HFFc6 (cell line): Measurements from ENCODE around the gene CEBPZ. TPM values are rescaled to one million over a fixed set of nuclear protein-coding genes. Genes with fewer than 3 reads are reported as not detected.
A peak's percentile ranks its signal among the peaks of the same experiment; 100 is the strongest.

Source experiments
- DNase-seq: peaks from one replicate; pipeline ENCODE4 v3.0.0-alpha.2; 2018
- H3K27ac Mint-ChIP-seq: 2 replicates; pipeline ENCODE4 v1.8.0; 2020; ENCODE audit warnings: mild to moderate bottlenecking, mixed read lengths
- H3K27me3 Mint-ChIP-seq: 2 replicates; pipeline ENCODE4 v1.8.0; 2021; ENCODE audit warnings: mild to moderate bottlenecking, moderate library complexity, mixed read lengths; ENCODE audit not compliant: insufficient read depth
- H3K36me3 Mint-ChIP-seq: 2 replicates; pipeline ENCODE4 v1.8.0; 2021; ENCODE audit warnings: low read depth, mixed read lengths
- H3K4me1 Mint-ChIP-seq: 2 replicates; pipeline ENCODE4 v1.8.0; 2020; ENCODE audit warnings: low read depth, mixed read lengths
- H3K4me3 Mint-ChIP-seq: 2 replicates; pipeline ENCODE4 v1.8.0; 2020; ENCODE audit warnings: mild to moderate bottlenecking, moderate library complexity, mixed read lengths
- H3K9me3 Mint-ChIP-seq: 2 replicates; pipeline ENCODE4 v1.8.0; 2020; ENCODE audit warnings: mild to moderate bottlenecking, mixed read lengths
- long read RNA-seq: library from polyadenylated mRNA; unstranded; transcript quantifications from one replicate; pipeline ENCODE4 v2.0.0, GENCODE V29; 2019
- total RNA-seq, 6 experiments: library from RNA; stranded (reverse); fragmentation: NEBNext Ultra II Directional; extraction: Animal tissue kit (Norgen Biotek cat#: 25700); gene quantifications; 2 replicates in 1 of 6; 3 replicates in 5 of 6; pipeline ENCODE4 v1.2.3, GENCODE V29; 2021
- TF ChIP-seq, protein P1 (sequence below): fragments of 200-600 bp; sonication (generic); IDR thresholded peaks from 2 replicates; pipeline ENCODE4 v1.5.0; 2021; ENCODE audit warnings: antibody characterized with exemption, mild to moderate bottlenecking

Gene CEBPZ, protein sequence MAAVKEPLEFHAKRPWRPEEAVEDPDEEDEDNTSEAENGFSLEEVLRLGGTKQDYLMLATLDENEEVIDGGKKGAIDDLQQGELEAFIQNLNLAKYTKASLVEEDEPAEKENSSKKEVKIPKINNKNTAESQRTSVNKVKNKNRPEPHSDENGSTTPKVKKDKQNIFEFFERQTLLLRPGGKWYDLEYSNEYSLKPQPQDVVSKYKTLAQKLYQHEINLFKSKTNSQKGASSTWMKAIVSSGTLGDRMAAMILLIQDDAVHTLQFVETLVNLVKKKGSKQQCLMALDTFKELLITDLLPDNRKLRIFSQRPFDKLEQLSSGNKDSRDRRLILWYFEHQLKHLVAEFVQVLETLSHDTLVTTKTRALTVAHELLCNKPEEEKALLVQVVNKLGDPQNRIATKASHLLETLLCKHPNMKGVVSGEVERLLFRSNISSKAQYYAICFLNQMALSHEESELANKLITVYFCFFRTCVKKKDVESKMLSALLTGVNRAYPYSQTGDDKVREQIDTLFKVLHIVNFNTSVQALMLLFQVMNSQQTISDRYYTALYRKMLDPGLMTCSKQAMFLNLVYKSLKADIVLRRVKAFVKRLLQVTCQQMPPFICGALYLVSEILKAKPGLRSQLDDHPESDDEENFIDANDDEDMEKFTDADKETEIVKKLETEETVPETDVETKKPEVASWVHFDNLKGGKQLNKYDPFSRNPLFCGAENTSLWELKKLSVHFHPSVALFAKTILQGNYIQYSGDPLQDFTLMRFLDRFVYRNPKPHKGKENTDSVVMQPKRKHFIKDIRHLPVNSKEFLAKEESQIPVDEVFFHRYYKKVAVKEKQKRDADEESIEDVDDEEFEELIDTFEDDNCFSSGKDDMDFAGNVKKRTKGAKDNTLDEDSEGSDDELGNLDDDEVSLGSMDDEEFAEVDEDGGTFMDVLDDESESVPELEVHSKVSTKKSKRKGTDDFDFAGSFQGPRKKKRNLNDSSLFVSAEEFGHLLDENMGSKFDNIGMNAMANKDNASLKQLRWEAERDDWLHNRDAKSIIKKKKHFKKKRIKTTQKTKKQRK
- 10 to 100 TPM; 36.9 to 50.2 (median 40.7) TPM for total RNA-seq
- long read RNA-seq, transcript CEBPZ-201 (16 exons, 3,463 nt) = major isoform, 21 of 68 reads
- long read RNA-seq, partial matches to known transcripts = 30 of 68 reads
- long read RNA-seq, other reads (novel, unspliced or antisense) = 17 of 68 reads

DNA sequence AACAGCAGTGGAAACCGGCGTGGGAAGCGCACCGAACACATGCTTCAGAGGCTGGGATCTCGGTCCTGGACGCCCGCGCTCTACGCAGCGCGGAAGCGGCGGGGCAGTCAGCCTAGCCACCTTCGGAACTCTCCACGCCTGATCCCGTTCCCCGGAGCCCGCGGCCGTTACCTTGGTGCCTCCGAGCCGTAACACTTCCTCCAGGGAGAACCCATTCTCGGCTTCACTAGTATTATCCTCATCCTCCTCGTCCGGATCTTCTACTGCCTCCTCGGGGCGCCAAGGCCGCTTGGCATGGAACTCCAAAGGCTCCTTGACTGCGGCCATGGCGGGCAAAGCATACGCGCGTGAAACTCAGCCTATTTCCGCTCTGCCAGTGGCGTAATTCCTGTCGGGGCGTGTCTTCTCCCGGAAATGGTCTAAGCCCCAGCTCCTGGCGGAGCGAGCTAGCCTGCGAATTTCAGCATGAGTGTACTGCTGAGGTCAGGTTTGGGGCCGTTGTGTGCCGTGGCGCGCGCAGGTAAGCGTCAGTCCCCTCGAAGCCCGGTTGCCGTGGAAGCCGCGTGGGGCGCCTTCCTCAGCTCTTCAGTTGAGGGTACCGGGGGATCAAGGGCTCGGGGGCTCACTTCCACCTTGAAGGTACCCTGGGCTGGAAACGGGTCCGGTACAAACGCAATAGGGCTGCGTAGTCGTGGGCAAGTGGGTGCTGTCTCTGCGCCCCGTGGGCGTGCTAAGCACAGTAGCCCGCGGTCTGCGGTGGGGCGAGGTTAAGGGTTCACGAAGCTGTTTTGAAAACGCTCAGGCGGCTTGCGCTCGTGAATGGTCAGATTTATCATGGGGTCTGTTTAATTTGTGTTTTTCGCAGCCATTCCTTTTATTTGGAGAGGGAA lies at the start of gene CEBPZ, which contains the start of gene NDUFAF7:
Gene CEBPZ (minus strand): TSS at position 356 of the 890 bp plus-strand sequence. CDS start 29 bp downstream, at position 327.
Gene NDUFAF7 (plus strand): TSS at position 418 of the 890 bp plus-strand sequence. CDS start 48 bp downstream, at position 466.
- no peaks in the 10 kb centered on the region; the same call in 1 of the 2 replicates for H3K27me3 Mint-ChIP-seq
- peaks cover 12% of the 10 kb centered on the region for H3K4me1 Mint-ChIP-seq
- DNase-seq = peak; percentile 92
- no peaks in the 10 kb centered on the region for H3K9me3 Mint-ChIP-seq
- H3K36me3 Mint-ChIP-seq = peaks cover 17% of the 10 kb centered on the region
- no peak within 1 kb of the TSS for H3K4me3 Mint-ChIP-seq
- no peak within 1 kb of the TSS for H3K27ac Mint-ChIP-seq
- TF ChIP-seq, protein P1, sequence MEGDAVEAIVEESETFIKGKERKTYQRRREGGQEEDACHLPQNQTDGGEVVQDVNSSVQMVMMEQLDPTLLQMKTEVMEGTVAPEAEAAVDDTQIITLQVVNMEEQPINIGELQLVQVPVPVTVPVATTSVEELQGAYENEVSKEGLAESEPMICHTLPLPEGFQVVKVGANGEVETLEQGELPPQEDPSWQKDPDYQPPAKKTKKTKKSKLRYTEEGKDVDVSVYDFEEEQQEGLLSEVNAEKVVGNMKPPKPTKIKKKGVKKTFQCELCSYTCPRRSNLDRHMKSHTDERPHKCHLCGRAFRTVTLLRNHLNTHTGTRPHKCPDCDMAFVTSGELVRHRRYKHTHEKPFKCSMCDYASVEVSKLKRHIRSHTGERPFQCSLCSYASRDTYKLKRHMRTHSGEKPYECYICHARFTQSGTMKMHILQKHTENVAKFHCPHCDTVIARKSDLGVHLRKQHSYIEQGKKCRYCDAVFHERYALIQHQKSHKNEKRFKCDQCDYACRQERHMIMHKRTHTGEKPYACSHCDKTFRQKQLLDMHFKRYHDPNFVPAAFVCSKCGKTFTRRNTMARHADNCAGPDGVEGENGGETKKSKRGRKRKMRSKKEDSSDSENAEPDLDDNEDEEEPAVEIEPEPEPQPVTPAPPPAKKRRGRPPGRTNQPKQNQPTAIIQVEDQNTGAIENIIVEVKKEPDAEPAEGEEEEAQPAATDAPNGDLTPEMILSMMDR = no peak

DNA sequence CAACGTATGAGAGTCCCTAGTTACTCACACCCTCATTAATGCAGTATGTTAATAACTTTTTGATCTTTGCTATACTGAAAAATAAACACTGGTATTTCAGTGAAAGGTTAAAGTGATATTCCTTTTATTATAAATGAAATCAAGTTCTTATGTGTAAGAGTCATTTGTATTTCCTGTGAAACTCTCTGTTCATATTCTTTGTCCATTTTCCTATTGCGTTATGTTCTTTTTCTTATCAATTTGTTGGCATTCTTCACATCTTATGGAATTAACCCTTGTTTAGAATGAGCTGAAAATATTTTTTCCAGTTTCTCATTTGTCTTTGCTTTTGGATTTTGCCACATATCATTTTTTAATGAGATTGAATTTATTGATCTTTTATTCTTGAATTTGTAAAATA lies 44.9 kb upstream of the CEBPZ start:
- H3K9me3 Mint-ChIP-seq = no peaks in the 10 kb centered on the region
- DNase-seq = no peak
- no peaks in the 10 kb centered on the region; the same call in 1 of the 2 replicates for H3K27me3 Mint-ChIP-seq
- no peak overlapping the region for H3K4me3 Mint-ChIP-seq
- H3K36me3 Mint-ChIP-seq = peaks cover 7% of the 10 kb centered on the region
- TF ChIP-seq, protein P1 = no peak
- 0 out of 2 replicates have a peak, but pooled peaks cover 7% of the 10 kb centered on the region for H3K4me1 Mint-ChIP-seq
- H3K27ac Mint-ChIP-seq = no peak overlapping the region

DNA sequence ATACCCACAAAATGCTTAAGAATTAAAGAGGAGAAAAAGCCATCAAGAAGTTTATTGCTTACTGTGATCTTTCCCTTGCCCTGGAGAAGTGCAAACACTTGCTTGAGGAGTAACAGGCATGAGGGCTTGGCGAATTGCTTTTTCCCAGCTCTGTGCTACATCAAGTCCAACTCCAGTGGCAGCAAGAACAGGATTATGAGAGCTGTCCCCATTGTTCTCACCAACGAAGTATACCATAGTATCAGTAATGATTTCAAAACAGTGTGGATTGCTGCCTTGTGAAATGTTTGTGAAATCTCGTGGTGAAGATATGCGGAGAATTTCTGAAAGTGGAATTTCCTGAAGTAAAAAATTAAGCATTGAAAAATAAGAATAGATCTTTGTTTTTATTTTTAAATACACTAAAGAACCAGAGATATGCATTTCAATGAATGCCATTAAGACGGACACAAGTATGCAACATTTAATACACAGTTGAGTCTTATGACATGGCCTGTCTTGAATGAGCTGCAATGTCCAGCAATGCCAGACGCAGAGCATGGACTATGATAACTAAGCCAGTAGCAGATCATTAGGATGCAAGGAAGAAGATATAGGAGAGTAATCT lies 43.1 kb upstream of the CEBPZ start:
- Mint-ChIP-seq H3K36me3 (peaks cover 10% of the 10 kb centered on the region), H3K4me3 (no peak overlapping the region), H3K9me3 (no peaks in the 10 kb centered on the region), H3K27me3 (no peaks in the 10 kb centered on the region; the same call in 1 of the 2 replicates), H3K27ac (no peak overlapping the region; the same call in 1 of the 2 replicates), H3K4me1 (0 out of 2 replicates have a peak, but pooled peaks cover 7% of the 10 kb centered on the region)
- TF ChIP-seq, protein P1 = no peak
- DNase-seq = no peak

DNA sequence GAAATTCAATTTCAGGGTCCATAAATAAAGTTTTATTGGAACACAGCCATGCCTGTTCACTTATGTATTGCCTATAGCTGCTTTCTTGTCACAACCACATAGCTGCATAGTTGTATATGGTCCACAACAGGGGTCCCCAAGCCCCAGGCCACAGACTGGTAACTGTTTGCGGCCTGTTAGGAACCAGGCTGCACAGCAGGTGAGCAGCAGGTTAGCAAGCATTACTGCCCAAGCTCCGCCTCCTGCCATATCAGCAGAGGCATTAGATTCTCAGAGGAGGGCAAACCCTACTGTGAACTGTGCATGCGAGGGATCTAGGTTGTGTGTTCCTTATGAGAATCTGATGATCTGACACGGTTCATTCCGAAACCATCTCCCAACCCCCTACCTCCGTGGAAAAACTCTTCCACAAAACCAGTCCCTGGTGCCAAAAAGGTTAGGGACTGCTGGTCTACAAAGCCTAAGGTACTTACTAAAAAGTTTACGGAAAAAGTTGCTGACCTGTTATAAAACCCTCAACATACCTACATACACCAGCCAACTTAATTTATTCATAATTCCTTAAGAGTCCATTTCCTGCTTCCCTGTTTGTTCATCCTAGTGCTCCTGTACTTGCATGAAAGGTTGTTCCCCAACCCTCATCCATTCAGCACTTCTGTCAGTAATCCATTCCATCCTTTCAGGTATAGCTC lies 40.1 kb upstream of the CEBPZ start:
- Mint-ChIP-seq H3K4me1 (peaks cover 13% of the 10 kb centered on the region; the same call in 1 of the 2 replicates), H3K36me3 (peaks cover 28% of the 10 kb centered on the region), H3K9me3 (no peaks in the 10 kb centered on the region), H3K27ac (no peak overlapping the region), H3K4me3 (no peak overlapping the region), H3K27me3 (no peaks in the 10 kb centered on the region; the same call in 1 of the 2 replicates)
- TF ChIP-seq, protein P1 = no peak
- DNase-seq = no peak
